Mammary epithelial cell (primary cell): Measurements from ENCODE around the gene KLHL29.

ENCODE experiments used
- CTCF ChIP-seq, 2 donors: IDR thresholded peaks in 1 of 2; conservative IDR thresholded peaks in 1 of 2; 2 replicates each; pipeline ENCODE4 v1.5.1; 2011 to 2012; ENCODE audit warnings: inconsistent platforms in 2 of 2, low read length in 2 of 2, mild to moderate bottlenecking in 2 of 2, control low read depth in 1 of 2, low read depth in 1 of 2; ENCODE audit not compliant: insufficient read depth in 1 of 2; ENCODE audit errors: extremely low read depth in 1 of 2
- EZH2 ChIP-seq: IDR thresholded peaks from 2 replicates; pipeline ENCODE4 v1.6.1; 2012; ENCODE audit warnings: low read length, inconsistent platforms, borderline replicate concordance

- TF ChIP-seq CTCF (conservative IDR thresholded peaks at IDR 0.05 in 1 of 2, IDR thresholded peaks at IDR 0.05 in 1 of 2; ENCODE audit: extremely low read depth in 1 of 2, insufficient read depth in 1 of 2, low read depth in 1 of 2, low read length in 2 of 2) (no peak), EZH2 (no peak)
Observed at GRCh38 chr2:23657371-23657770, 272.4 kb downstream of the KLHL29 start.
